ENCODE results near the gene PTPRCAP. TPM values are rescaled to one million over a fixed set of nuclear protein-coding genes. Genes with fewer than 3 reads are reported as not detected.
A peak's percentile ranks its signal among the peaks of the same experiment; 100 is the strongest.

Gene PTPRCAP
- total RNA-seq, 4 donors from 2014 or later = 17.3 to 56.9 (median 21.7) TPM

DNA sequence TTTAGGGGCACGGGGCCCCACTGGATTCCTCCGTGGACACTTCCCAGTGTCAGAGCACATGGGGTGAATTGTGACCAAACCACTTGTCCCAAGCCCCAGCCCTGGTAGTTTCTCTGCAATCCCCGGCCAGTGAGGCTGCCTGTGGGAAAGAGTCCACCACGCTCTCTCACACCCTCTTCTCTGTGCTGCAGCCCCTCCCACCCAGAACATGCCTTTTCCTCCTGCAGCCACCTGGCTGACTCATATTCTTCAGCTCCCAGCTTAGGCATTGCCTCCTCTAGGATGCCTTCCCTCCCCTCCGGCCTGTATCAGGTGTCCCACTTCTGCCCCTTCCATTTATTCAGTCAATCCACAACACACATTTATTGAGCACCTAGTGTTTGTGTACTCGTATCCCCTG is 14.6 kb downstream of the PTPRCAP start:
- no peaks in the 10 kb centered on the region for H3K36me3 ChIP-seq
- TF ChIP-seq, protein P1, sequence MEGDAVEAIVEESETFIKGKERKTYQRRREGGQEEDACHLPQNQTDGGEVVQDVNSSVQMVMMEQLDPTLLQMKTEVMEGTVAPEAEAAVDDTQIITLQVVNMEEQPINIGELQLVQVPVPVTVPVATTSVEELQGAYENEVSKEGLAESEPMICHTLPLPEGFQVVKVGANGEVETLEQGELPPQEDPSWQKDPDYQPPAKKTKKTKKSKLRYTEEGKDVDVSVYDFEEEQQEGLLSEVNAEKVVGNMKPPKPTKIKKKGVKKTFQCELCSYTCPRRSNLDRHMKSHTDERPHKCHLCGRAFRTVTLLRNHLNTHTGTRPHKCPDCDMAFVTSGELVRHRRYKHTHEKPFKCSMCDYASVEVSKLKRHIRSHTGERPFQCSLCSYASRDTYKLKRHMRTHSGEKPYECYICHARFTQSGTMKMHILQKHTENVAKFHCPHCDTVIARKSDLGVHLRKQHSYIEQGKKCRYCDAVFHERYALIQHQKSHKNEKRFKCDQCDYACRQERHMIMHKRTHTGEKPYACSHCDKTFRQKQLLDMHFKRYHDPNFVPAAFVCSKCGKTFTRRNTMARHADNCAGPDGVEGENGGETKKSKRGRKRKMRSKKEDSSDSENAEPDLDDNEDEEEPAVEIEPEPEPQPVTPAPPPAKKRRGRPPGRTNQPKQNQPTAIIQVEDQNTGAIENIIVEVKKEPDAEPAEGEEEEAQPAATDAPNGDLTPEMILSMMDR (IDR thresholded peaks at IDR 0.05) = no peak
- no peak for TF ChIP-seq POLR2A (IDR thresholded peaks at IDR 0.05)
- no peak overlapping the region for H3K27ac ChIP-seq

GRCh38 chr11:67421430-67422031 is 16.0 kb downstream of the PTPRCAP start:
- H3K27me3 ChIP-seq = no peaks in the 10 kb centered on the region
- H3K4me1 ChIP-seq = peaks cover 0 to 34% (median 22%) of the 10 kb centered on the region in 4 donors
- peak overlapping the region in 3 of 4 donors; percentile 94 to 98 (median 96) for H3K27ac ChIP-seq
- no peaks in the 10 kb centered on the region for H3K9me3 ChIP-seq
- TF ChIP-seq, protein P1 (IDR thresholded peaks at IDR 0.05) = peak in 1 of 6 experiments; percentile 9
- no peak for TF ChIP-seq POLR2A (IDR thresholded peaks at IDR 0.05)
- H3K36me3 ChIP-seq = no peaks in the 10 kb centered on the region
- no peak for DNase-seq
- peak overlapping the region; percentile 51 to 96 (median 76) for H3K4me3 ChIP-seq

More for the DNA sequence above, 14.6 kb downstream of the PTPRCAP start:
- DNase-seq = no peak
- Histone ChIP-seq H3K4me1 (peaks cover 0 to 30% (median 21%) of the 10 kb centered on the region in 4 donors), H3K9me3 (no peaks in the 10 kb centered on the region), H3K27me3 (no peaks in the 10 kb centered on the region), H3K4me3 (no peak overlapping the region)

DNA sequence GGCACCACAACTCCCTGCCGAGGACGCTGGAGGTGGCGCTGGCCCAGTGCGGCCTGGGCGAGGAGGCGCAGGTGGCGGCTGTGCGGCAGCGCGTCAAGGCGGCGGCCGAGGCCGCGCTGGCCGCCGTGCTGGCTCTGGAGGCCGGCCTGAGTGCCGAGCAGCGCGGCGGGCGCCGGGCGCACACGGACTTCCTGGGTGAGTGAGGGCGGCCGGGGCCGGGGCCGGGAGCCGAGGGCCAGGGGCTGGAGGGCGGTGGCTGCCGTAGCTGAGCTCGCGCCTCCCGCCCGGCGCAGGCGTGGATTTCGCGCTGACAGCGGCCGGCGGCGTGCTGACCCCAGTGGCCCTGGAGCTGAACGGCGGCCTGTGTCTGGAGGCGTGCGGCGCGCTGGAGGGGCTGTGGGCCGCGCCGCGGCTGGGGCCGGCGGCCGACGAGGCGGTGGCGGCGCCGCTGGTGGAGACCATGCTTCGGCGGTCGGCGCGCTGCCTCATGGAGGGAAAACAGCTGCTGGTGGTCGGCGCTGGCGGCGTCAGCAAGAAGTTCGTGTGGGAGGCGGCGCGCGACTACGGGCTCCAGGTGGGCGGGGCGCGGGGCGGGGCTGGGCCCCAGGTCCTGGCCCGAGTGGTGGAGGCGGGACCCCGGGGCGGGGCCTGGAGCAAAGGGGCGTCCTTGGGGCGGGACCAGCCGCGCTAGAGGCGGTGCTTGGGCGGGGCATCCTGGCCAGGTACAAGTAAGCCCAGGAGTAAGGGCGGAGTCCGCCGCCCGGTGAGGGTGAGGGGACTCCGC is 16.6 kb downstream of the PTPRCAP start:
- peak overlapping the region; percentile 51 to 96 (median 76) for H3K4me3 ChIP-seq
- H3K27ac ChIP-seq = peak overlapping the region; percentile 94 to 98 (median 95)
- H3K36me3 ChIP-seq = no peaks in the 10 kb centered on the region
- H3K27me3 ChIP-seq = no peaks in the 10 kb centered on the region
- peaks cover 0 to 41% (median 24%) of the 10 kb centered on the region in 4 donors for H3K4me1 ChIP-seq
- no peaks in the 10 kb centered on the region for H3K9me3 ChIP-seq
- DNase-seq = peak; percentile 99 to 100 (median 99)
- TF ChIP-seq, protein P1 (IDR thresholded peaks at IDR 0.05) = peak in 3 of 6 experiments; percentile 23 to 30 (median 26)
- peak; percentile 46 to 52 for TF ChIP-seq POLR2A (IDR thresholded peaks at IDR 0.05)

DNA sequence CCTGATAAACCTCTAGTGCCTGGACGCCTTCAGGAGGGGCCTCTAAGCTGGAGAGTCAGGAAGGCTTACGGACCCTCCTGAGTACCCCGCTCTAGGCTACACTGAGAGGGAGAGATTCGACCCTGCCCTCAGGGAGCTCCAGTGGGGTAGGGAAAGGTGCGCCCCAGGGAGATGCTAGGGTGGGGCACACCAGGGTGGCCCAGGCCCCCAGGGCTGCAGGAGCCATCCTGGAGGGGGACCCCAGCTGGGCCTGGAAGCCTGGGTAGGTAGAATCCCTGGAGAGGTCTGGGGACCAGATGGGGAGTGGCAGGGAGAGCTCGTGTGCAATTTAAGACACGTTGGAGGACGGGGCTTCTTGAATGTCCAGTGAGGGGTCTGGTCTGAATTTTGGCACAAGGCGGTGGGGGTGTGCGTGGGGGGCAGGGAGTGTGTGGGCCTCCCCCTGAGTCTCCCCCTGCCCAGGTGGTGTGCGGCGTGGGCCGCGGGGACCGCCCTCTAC is 17.3 kb downstream of the PTPRCAP start:
- Histone ChIP-seq H3K27me3 (peaks cover 0 to 6% of the 10 kb centered on the region in 2 donors), H3K36me3 (no peaks in the 10 kb centered on the region), H3K27ac (peak overlapping the region; percentile 94 to 98 (median 95)), H3K4me1 (peaks cover 0 to 45% (median 27%) of the 10 kb centered on the region in 4 donors), H3K9me3 (no peaks in the 10 kb centered on the region), H3K4me3 (peak overlapping the region; percentile 51 to 96 (median 76))
- no peak for TF ChIP-seq POLR2A (IDR thresholded peaks at IDR 0.05)
- TF ChIP-seq, protein P1 (IDR thresholded peaks at IDR 0.05) = no peak
- DNase-seq = no peak

DNA sequence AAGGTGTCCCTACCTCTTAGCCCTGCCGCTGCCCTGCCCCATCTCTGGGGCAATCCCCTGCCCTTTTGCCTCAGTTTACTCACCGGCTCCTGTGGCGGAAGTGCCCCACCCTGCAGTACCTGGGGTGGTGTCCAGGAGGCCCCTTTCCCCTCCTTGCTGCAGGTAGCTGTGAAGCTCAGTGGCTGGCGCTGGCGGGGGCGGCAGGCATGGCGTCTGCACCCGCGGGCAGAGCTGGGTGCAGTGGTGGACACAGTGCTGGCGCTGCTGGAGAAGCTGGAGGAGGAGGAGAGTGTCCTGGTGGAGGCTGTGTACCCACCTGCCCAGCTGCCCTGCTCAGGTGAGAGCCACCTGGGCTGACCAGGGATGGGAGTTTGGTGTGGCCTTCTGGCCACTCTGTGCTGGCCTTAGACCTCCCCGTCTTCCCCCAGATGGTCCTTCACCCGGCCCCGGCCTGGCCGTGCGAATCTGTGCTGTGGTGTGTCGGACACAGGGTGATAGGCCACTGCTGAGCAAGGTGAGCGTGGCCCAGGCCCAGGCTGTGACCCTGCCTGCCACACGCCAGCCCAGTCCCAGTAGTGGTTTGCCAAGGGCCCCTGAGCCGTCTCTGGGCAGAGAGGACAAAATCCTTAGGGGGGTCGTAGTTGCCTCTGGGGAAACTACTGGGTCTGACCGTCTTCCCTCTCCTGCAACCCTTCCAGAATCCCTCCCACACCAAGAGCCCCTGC is 18.0 kb downstream of the PTPRCAP start:
- no peaks in the 10 kb centered on the region for H3K9me3 ChIP-seq
- H3K4me3 ChIP-seq = no peak overlapping the region
- peaks cover 0 to 8% of the 10 kb centered on the region in 2 donors for H3K27me3 ChIP-seq
- peak overlapping the region in 3 of 4 donors; percentile 49 to 98 (median 96) for H3K27ac ChIP-seq
- peaks cover 0 to 50% (median 30%) of the 10 kb centered on the region in 4 donors for H3K4me1 ChIP-seq
- H3K36me3 ChIP-seq = no peaks in the 10 kb centered on the region
- no peak for DNase-seq
- TF ChIP-seq, protein P1 (IDR thresholded peaks at IDR 0.05) = no peak
- TF ChIP-seq POLR2A (IDR thresholded peaks at IDR 0.05) = no peak
